MM.1S (cell line): ENCODE measurements around the gene NSUN7.

Experiments used
- EZH2 ChIP-seq: fragments of 300-600 bp; sonication (generic); optimal IDR thresholded peaks from 2 replicates; pipeline ENCODE3; 2017; ENCODE audit warnings: low read depth, mild to moderate bottlenecking, antibody characterized with exemption, low read length, mixed read lengths
- EZH2phosphoT487 ChIP-seq: fragments of 300-600 bp; sonication (generic); IDR thresholded peaks from 2 replicates; pipeline ENCODE4 v1.6.1; 2018; ENCODE audit warnings: antibody characterized with exemption, low read length
- TF ChIP-seq, protein P1 (sequence below): fragments of 300-600 bp; sonication (generic); IDR thresholded peaks from 2 replicates; pipeline ENCODE4 v1.5.1; 2016; ENCODE audit warnings: antibody characterized with exemption, low read length, mixed read lengths

DNA sequence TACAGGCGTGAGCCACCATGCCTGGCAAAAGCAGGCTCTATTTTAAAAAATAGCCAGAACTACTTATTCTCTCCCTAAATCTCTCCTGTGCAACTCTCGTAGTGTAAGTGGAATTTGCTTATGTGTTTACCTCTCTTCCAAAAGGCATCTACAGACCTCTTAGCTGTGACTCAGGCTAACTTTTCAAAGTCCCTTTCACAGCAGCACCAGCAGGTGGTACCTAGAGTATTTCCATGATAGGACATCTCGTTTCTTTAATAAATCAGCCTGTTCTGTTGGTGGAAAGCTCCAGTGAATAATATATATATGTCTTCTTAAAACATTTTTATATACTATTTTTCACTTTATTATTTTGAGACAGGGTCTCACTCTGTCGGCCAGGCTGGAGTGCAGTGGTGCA lies 89.0 kb downstream of the NSUN7 start:
- TF ChIP-seq, protein P1, sequence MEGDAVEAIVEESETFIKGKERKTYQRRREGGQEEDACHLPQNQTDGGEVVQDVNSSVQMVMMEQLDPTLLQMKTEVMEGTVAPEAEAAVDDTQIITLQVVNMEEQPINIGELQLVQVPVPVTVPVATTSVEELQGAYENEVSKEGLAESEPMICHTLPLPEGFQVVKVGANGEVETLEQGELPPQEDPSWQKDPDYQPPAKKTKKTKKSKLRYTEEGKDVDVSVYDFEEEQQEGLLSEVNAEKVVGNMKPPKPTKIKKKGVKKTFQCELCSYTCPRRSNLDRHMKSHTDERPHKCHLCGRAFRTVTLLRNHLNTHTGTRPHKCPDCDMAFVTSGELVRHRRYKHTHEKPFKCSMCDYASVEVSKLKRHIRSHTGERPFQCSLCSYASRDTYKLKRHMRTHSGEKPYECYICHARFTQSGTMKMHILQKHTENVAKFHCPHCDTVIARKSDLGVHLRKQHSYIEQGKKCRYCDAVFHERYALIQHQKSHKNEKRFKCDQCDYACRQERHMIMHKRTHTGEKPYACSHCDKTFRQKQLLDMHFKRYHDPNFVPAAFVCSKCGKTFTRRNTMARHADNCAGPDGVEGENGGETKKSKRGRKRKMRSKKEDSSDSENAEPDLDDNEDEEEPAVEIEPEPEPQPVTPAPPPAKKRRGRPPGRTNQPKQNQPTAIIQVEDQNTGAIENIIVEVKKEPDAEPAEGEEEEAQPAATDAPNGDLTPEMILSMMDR = peak; percentile 12; the same call in 1 of the 2 replicates
- TF ChIP-seq EZH2 (no peak), EZH2phosphoT487 (no peak)
